Amygdala (tissue), 56 donors: Measurements from ENCODE around the gene TDRKH.
"Not testable (repeated sequence)": the region's sequence is repeated elsewhere in the genome, so short reads cannot be mapped to it uniquely, and the experiment has no call there.

Experiments
- DNase-seq, 56 donors: peaks; one replicate each; lab custom pipeline; 2025; lab: John Stamatoyannopoulos, UW

TDRKH gene

DNA sequence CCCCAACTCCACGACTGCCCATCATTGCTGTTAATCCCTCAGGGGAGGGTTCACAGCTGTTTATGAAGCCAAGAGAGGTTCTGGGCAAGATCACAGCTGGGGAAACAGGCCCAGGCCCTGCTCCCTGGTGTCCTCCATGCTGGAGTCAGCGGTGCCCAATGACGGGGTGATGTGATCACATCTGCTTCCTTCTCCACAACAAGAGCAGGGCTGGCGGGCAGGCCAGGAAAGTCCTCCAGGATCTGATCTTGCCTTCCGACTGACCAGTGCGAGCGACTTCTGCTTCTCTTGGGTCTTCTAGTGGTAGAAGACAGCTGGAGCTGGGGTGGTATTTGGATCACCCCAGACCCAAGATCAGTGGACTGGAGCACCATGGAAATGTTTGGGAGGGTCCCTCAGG is 15.9 kb upstream of the TDRKH start:
- DNase-seq, result no peak

DNA sequence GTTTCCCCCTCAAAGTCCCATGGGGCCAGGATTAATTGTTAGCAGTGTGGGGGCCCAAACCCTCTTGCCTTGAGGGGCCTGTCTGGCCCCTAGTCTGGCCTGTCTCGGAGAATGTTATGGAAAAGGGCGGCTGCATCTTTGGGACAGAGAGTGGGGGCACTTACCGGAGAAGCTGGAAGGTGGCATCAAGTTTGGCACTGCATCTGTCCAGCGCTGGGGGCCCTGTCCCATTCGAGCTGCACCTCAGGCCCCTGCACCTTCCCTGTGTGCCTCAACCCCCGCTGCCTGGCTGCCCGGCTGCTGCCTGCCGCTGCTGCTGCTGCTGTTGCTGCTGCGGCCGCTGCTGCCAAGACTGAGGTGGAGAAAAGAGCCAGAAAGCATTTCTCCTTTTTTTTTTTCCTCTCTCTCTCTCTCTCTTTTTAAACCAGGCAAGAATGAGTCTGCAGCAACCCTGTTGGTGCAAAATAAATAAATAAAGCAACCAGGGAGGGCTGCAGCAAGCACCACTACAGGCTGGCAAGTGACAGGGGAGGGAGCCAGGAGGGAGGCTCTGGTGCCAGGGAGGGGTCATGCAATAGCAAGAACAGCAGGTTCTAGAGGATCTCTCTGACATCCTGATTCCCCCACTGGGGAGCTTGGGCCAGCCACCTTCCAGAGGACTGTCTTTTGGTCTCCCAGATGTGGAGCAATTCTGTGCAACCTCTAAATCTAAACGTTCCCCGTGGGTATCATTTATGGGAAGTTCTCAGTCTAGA is 14.9 kb upstream of the TDRKH start, which contains the start of gene LINGO4:
LINGO4 (minus strand) TSS at position 354 of the 755 bp plus-strand sequence. CDS start 2,715 bp downstream, outside the sequence.
- DNase-seq, result no peak

DNA sequence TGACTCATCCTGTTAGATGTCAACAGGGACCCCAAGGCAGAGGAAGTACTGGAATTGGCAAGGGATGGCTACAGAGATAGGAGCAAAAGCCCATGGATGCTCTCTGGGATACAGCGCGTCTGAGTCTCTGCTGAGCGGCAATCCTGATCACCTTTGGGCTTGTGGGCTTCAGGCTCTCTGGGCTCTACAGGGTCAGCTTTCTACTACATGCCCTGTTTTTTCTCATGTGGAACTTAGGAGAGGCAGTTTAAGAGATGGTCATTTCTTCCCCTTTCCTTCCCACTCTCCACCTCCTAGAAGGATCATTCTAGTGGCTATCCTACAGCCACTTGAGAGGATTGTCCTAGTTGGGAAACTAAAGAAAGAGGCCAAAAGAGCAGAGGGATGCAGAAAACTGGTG is 13.6 kb upstream of the TDRKH start:
- no peak for DNase-seq

DNA sequence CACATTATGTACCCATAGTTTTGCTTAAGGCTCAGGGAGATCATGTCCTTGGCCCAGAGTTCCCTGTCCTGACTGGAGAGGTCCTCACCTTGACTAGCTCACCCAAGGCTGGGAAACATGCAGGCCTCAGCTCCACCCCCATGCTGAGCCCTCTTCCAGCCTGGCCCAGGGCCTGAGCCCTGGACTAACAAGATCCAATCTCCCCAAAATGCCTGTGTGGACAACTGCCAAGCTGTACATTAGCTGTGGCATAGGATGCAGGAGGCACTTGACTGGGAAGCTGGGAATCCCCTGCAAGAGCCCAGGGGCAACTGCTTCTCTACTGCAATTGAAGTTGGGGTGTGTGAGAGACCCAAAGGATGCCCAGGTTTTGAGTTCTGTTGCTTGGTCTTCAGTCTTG is 12.9 kb upstream of the TDRKH start:
- DNase-seq, result no peak

DNA sequence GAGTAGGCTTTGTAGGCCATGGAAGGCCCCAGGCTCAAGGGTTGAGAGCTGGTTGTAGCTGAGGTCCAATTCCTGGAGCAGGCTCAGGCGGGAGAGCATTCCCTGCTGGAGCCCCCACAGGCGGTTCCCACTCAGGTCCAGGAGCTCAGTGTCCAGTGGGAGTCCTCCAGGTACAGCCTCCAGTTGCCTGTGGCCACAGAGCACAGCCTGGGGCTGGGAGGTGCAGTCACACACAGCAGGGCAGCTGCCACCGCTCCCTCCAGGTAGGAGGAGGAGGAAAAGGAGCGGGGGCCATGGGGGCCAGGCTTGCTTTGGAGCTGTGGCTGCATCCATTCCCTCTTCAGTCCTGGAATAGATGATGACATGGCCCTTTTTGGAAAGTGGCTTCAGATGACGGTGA is 12.1 kb upstream of the TDRKH start:
- DNase-seq, result no peak

DNA sequence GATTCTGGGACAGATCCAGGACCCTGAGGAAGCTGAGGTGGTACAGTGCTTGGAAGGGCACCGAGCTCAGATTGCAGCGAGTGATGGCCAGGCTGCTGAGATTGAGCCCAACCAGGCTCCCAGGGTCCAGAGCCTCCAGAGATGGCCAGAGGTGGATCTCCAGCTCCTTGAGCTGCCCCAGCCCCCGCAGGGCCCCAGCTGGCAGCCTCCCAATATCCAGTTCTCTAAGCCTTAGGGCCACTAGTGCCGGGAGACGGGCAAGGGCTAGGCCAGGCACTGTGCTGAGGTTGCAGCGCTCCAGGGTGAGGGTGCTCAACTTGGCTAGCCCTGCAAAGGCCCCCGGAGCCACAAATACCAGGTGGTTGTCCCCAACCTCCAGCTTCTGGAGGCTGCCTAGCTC is 11.5 kb upstream of the TDRKH start:
- no peak for DNase-seq

DNA sequence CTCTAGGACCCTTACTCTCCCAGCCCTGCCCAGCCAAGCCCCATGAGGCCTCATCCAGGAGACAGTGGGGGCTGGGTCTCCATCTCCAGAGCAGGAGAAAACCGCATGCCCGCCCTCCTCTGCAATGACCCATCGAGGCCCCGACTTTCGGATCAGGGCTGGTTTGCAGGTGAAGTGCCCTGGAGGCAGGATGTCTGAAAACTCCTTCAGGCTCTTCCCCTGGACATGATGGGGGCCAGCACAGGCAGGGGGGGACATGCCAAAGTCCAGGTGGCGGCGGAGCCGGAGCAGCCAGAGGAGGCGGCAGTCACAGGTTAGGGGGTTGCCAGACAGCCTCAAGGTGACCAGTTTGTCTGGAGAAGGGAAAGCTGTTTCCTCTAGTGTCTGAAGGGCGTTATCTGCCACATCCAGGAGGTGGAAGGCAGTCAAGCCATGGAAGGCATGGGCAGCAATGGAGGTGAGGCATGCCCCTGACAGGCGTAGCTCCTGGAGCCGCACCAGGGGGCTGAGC is 11.1 kb upstream of the TDRKH start:
- no peak for DNase-seq

DNA sequence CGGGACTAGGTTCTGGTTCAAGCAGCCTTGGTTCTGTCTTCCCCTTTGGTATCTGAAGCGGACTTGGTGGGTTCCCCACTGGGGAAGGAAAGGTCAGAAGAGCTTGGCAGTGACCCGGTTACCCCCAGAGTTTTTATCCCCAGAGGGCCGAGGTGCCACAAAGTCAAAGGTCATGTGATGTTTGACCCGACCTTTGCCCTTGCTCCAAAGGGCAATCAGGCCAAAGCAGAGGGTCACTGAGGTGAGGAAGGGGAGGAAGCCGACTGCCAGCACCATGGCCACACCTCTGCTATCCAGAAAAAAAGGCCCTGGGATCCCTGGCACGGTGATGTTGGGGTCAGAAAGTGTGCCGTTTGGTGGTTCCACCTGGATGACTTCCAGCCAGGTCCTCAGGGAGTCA is 10.5 kb upstream of the TDRKH start:
- no peak for DNase-seq

DNA sequence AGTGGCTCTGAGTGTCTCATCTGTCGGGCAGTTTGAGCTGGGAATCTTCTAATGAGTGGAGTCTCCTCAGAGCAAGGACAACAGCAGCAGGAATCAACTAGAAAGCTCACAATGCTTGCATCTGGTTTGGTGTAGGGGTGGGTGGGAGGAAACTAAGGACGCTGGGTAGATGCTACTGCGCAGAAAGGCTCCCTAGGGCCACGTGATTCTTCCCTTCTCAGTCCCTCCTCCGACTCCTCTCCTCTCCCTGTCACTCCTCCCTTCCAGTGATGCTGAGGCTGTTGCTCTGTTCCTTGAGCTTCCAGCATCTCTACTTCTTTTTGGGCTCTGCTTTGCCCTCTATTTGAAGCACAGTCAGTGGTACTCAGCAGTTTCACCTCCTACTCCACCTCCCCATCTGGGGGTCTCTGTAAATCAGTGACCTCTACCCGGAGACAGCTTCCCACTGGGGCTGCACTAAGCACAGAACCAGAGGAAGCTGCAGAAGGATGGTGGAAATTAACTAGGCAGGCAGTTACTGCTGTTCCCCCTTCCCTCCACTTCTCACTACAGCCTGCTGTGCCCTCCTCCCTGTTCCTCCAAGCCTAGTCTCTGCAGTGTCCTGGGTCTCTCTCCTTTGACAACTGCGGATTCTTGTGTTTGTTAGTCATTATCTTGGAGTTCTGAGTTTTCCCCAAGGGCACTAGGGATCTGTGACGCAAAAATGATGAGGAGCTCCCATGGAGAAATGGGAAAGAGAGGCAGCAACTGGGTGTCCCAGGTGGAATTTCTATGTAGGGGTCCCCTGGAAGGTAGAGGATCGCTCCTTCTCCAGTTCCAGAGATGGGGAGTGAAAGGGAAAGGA is 9.1 kb upstream of the TDRKH start:
- DNase-seq, result peak in 2 of 56 donors; percentile 5 to 39

DNA sequence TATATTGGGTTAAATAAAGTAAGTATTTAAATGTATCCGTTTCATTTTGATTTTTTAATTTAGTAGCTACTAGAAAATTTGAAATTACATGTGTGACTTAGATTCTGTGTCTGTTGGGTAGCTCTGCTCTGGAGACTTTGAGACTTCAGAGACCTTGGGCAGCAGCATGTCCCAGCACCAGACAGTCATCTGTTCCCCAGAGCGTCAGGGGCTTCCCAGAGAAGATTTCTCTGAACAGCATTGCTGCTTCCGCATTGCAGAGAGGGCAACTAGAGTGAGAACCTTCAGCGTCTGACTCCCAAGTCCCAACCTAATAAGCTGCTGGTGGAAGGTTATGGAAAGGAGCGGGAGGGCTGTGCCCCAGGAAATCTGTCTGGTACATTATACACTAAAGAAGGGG is 8.3 kb upstream of the TDRKH start:
- no peak for DNase-seq

DNA sequence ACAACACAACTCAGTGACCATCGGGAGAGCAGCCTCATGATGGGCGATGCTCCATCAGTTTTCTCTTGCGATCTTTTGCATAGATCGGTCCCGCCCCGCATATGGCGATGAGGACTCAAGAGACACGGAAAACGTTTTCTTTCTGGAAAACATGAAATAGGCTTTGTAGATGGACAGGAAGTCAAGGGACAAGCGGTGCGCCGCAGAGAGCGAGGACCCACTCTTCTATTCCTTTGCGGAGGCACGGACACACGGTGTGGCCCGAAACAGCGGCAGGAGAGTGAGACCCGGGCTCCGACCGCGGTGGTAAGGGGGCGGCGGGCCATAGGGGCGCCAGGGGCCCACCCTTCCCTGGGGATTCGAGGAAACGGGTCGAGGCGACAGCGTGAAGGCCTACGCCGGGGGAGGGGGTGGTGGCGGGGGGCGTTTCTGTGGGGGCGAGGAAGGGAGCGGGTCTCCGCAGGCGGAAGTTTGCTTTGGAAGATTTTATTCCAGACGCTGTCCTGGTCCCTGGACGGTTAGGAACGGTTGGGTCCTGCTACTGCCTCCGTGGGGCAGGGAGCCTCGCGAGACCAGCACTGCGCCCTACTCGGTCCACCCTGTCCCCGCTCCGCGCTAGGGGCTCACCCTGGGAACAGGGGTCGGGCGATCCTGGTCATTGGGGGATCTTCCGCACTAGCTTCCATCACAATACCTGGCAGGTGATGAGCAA is 796 bp upstream of the TDRKH start:
- peak in 5 of 56 donors; percentile 13 to 43 (median 22) for DNase-seq

DNA sequence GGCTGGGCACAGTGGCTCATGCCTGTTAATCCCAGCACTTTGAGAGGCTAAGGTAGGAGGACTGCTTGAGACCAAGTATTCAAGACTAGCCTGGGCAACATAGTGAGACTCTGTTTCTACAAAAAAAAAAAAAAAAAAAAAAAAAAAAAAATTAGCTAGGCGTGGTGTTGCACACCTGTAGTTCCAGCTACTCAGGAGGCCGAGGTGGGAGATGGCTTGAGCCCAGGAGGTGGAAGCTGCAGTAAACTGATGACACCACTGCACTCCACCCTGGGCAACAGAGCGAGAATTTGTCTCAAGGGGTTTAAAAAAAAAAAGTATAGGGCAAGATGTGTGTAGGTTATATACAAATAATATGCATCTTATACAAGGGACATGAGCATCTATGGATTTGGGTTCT is 2.6 kb downstream of the TDRKH start:
- no peak for DNase-seq

DNA sequence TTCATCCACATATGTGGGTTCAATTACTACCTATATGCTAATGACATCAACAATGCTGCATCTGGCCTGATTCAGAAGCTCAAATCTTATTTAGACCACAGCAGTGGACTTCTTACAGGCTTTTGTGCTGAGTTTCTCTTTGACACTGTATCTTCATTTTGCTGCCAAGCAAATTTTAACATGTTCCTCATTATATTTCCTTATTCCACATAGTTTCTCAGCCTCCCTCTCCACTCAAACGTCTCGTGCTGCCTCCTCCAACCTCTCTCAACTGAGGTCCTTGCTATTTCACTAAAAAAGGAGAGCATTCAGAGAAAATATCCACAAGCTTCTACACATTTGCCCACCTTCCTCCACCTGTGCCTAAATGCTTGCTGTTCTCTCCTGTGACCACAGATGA is 6.5 kb downstream of the TDRKH start:
- DNase-seq, result no peak

DNA sequence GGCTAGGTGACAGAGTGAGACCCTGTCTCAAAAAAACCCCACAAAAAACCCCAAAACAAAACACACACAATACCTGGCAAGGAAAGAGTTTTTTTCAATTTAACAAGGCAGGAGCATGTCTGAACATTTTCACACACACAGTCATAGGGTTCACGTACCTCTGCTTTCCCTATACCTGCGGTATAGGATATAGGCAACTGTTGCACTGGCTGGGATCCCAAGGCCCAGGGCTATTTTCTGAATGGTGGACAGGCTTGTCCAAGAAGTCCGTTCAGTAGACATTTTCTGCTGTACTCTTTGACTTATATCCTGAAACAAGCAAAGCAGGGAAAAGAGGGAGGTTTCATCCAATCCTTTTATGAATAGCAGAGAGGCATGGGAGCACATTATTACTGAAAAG is 7.6 kb downstream of the TDRKH start:
- DNase-seq, result no peak

DNA sequence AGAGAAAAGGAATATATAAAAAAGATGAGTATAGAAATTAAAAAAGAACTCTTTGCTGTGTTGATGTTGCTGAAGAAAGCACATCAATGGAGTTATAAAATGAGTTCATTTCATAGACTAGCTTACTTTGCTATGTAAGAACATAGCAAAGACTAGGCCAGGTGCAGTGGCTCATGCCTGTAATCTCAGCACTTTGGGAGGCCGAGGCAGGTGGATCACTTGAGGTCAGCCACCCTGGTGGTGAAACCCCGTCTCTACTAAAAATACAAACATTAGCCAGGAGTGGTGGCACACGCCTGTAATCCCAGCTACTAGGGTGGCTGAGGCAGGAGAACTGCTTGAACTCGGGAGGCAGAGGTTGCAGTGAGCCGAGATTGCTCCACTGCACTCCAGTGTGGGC is 8.3 kb downstream of the TDRKH start:
- DNase-seq, result not testable (repeated sequence)

DNA sequence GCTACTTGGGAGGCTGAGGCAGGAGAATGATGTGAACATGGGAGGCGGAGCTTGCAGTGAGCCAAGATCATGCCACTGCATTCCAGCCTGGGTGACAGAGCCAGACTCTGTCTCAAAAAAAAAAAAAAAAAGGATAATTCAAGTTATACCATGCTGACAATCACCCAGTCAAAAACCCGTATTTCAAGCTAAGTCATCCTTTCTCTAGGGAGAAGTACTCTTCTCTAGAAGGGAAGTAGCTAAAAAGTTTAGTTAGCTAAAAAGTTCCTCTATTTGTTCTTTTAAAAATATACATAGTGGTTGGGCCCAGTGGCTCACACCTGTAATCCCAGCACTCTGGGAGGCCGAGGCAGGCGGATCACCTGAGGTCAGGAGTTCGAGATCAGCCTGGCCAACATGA is 9.6 kb downstream of the TDRKH start:
- DNase-seq, result not testable (repeated sequence)

DNA sequence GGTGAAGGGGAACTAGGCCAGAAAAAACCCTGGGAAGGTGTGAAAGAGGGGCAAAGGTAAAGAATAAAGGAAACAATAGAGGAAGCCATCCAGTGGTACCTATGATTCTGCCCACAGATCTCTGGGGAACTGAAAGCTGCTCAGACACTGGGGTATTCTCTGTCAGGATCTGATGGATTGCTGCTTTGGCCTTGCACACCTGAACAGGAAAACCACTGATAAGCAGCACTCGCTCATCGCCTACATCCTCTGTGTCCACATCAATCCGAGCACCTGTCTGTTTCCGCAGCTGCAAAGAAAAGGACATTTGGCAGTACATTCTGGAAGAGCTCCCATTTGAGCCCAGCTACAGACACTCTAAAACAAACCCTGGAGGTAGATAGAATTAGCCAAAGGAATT is 10.4 kb downstream of the TDRKH start:
- no peak for DNase-seq

DNA sequence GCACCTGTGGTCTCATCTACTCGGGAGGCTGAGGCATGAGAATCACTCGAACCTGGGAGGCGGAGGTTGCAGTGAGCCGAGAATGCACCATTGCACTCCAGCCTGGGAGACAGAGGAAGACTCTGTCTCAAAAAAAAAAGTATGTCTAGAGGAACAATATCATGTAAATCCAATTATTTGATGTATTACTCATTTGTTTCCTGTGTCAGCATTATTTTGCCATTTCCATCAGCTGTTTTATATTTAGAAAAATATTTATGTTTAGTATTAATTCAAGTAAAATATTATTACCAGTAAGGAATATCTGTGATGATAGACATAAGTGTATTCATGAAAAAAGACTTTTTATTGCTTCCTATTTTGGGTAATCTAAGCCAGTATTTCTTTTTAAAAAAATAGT is 13.0 kb downstream of the TDRKH start:
- DNase-seq, result no peak

DNA sequence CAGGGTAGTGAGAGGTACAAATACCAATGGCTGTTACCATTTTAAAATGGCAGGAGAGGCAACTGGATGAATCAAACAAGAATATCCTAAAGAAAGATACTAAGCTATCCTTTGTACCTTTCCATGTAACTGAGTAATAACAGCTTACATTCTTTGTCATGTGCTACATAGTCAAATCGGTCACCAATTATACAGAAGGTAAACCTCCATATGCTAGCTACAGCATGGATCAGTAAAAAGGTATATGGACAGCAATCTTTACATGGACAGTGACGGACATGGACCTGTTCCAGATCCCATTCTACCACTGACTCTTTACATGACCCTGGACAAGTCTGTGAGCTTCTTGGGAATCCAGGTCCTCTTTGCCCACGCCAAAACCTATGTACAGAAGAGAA is 13.6 kb downstream of the TDRKH start:
- DNase-seq, result no peak

DNA sequence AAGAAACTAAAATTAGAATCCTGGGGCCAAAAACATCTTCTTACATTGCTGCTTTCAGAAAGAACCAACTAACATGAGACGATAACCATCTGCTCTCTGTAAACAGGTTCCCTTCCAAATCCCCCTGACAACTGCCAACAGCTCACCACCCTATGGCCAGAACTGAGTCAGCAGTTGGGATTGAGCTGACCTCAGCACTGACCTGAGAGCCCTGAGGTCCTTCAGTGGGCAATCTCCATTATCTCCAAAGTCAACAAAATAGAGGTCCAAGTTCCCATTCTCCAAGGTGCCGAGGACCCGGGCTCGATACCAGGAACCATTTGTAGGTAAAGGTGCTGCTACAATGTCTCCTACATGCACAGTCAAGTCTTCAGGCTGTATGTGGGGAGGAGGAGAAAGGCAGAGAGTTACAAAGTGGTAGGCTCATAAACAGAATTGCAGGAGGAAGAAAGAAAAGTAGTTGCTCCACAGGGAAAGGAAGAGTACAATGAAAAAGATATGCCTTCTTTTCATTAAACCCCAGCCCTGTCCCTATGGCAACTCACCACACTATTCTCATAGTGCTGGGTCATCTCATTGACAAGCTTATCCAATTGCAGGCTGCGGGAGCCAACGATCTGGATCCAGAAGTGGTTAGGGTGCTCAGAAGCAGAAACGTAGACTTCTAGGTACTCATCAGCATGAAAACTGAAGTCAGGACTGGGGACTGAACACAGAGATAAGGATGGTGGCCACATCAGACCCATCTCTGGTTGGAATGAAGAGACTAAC is 14.2 kb downstream of the TDRKH start:
- DNase-seq, result no peak
